Esophagus muscularis mucosa (tissue), 3 donors: ENCODE data around the gene AAGAB.

Experiments used
- POLR2A ChIP-seq: fragments of 450-650 bp; IDR thresholded peaks from one replicate; pipeline ENCODE4 v1.6.1; 2017; ENCODE audit warnings: antibody characterized with exemption, moderate library complexity, mild to moderate bottlenecking, low read depth
- POLR2AphosphoS5 ChIP-seq, 2 donors: sonication (generic); formaldehyde crosslinking; IDR thresholded peaks; one replicate each; pipeline ENCODE4 v1.6.1; 2017; ENCODE audit warnings: antibody characterized with exemption in 2 of 2
- TF ChIP-seq, protein P1 (sequence below), 3 experiments: fragments of 200-600 bp in 2 of 3; fragments of 450-650 bp in 1 of 3; sonication (generic) in 2 of 3; IDR thresholded peaks; one replicate each; pipeline ENCODE4 v1.5.1; 2017 to 2019; ENCODE audit warnings: antibody characterized with exemption in 3 of 3, mild to moderate bottlenecking in 2 of 3, moderate library complexity in 1 of 3

DNA sequence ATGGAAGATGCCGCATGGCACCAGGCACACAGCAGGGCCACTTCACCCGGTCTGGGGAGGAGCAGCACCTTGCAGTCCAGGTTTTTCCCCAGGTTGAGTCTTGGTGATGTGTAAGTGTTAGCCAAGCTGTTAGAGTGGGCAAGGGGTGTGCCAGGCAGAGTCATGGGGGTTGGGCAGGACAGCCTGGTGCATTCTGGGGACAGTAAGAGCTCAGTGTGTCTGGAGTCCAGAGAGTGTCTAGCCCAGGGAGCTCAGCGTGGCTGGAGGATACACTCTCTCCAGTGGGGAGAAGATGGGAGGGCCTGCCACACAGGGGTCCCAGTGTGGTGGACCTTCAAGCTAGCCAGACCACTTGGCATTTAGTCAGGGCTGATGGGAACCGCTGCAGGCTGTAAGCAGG lies 87.4 kb downstream of the AAGAB start:
- TF ChIP-seq POLR2AphosphoS5 (IDR thresholded peaks at IDR 0.05) (no peak), POLR2A (no peak)
- TF ChIP-seq, protein P1, sequence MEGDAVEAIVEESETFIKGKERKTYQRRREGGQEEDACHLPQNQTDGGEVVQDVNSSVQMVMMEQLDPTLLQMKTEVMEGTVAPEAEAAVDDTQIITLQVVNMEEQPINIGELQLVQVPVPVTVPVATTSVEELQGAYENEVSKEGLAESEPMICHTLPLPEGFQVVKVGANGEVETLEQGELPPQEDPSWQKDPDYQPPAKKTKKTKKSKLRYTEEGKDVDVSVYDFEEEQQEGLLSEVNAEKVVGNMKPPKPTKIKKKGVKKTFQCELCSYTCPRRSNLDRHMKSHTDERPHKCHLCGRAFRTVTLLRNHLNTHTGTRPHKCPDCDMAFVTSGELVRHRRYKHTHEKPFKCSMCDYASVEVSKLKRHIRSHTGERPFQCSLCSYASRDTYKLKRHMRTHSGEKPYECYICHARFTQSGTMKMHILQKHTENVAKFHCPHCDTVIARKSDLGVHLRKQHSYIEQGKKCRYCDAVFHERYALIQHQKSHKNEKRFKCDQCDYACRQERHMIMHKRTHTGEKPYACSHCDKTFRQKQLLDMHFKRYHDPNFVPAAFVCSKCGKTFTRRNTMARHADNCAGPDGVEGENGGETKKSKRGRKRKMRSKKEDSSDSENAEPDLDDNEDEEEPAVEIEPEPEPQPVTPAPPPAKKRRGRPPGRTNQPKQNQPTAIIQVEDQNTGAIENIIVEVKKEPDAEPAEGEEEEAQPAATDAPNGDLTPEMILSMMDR (IDR thresholded peaks at IDR 0.05): no peak
